Measurements from ENCODE around the gene TSGA10IP. TPM values are rescaled to one million over a fixed set of nuclear protein-coding genes. Genes with fewer than 3 reads are reported as not detected.

The TSGA10IP gene
- total RNA-seq, 1 experiment from 2014 or later, result not detected

DNA sequence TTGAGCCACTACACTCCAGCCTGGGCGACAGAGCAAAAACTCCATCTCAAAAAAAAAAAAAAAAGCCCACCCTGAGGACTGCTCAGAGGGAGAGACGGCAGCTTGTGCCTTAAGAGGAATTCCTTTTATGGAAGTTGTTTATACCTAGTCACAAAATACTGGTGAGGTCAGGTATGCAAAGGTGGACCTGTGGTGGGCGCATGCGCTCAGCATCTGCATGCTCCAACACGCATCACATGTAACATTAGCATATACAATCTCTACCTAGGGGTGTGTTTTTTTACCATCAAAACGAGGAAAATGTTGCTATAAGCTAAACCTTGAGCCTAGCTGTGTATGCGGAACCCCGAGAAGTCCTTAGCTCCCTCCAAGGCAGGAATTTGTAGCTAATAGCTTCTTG lies 9.5 kb downstream of the TSGA10IP start:
- CTCF ChIA-PET, result no interaction called here
- DNase-seq (ENCODE audit: low read depth, low spot score), result no peak

DNA sequence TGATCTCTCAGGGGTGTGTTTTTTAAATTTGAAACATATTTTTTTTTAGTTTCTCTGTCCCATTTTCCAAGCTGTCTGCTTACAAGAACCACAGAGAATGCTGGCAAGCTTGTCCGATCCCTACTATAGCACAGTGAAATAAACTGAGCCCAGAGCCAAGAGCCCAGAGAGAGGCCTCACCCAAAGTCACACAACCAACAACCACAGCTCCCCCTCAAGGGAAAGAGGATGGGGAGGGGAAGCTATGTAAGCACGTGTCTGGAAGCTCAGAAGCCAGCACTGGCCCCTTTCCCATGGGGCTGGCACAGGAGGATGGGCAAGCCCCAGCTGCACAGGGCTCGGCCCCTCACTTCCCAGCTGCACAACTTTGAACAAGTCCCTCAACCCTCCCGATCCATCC lies 13.0 kb downstream of the TSGA10IP start:
- no TSS peak for BruUV-seq (replicated peaks)
- no peak for ATAC-seq
- ChIA-PET CTCF (no interaction called here), POLR2A (interaction anchor here (0.7 kb wide), 1 partner anchor 36 kb away, joined by 3 read pairs; no protein-coding TSS in a partner anchor)
- no peak overlapping the region for H3K27ac ChIP-seq (ENCODE audit: low read length)
- no peaks in the 10 kb centered on the region for H3K36me3 ChIP-seq (ENCODE audit: control insufficient read depth, insufficient read depth, low read length)
- no peaks in the 10 kb centered on the region for H3K9me3 ChIP-seq (ENCODE audit: control insufficient read depth, insufficient read depth, low read depth, low read length)
- H3K4me3 ChIP-seq (ENCODE audit: low read depth in 2 of 2, low read length in 2 of 2), result no peak overlapping the region
- TF ChIP-seq, protein P1, sequence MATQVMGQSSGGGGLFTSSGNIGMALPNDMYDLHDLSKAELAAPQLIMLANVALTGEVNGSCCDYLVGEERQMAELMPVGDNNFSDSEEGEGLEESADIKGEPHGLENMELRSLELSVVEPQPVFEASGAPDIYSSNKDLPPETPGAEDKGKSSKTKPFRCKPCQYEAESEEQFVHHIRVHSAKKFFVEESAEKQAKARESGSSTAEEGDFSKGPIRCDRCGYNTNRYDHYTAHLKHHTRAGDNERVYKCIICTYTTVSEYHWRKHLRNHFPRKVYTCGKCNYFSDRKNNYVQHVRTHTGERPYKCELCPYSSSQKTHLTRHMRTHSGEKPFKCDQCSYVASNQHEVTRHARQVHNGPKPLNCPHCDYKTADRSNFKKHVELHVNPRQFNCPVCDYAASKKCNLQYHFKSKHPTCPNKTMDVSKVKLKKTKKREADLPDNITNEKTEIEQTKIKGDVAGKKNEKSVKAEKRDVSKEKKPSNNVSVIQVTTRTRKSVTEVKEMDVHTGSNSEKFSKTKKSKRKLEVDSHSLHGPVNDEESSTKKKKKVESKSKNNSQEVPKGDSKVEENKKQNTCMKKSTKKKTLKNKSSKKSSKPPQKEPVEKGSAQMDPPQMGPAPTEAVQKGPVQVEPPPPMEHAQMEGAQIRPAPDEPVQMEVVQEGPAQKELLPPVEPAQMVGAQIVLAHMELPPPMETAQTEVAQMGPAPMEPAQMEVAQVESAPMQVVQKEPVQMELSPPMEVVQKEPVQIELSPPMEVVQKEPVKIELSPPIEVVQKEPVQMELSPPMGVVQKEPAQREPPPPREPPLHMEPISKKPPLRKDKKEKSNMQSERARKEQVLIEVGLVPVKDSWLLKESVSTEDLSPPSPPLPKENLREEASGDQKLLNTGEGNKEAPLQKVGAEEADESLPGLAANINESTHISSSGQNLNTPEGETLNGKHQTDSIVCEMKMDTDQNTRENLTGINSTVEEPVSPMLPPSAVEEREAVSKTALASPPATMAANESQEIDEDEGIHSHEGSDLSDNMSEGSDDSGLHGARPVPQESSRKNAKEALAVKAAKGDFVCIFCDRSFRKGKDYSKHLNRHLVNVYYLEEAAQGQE (IDR thresholded peaks at IDR 0.05; ENCODE audit: insufficient read depth in 1 of 2, low read depth in 2 of 2, low read length in 1 of 2), result no peak
- TF ChIP-seq POLR2AphosphoS5 (IDR thresholded peaks at IDR 0.05; ENCODE audit: low read depth, low read length), result no peak
- no peak for TF ChIP-seq SIN3A (IDR thresholded peaks at IDR 0.05; ENCODE audit: borderline replicate concordance, insufficient read depth, low read depth, low read length)
- no peak for TF ChIP-seq TCF7L2 (IDR thresholded peaks at IDR 0.05; ENCODE audit: low read depth, low read length)
- TF ChIP-seq, protein P2, sequence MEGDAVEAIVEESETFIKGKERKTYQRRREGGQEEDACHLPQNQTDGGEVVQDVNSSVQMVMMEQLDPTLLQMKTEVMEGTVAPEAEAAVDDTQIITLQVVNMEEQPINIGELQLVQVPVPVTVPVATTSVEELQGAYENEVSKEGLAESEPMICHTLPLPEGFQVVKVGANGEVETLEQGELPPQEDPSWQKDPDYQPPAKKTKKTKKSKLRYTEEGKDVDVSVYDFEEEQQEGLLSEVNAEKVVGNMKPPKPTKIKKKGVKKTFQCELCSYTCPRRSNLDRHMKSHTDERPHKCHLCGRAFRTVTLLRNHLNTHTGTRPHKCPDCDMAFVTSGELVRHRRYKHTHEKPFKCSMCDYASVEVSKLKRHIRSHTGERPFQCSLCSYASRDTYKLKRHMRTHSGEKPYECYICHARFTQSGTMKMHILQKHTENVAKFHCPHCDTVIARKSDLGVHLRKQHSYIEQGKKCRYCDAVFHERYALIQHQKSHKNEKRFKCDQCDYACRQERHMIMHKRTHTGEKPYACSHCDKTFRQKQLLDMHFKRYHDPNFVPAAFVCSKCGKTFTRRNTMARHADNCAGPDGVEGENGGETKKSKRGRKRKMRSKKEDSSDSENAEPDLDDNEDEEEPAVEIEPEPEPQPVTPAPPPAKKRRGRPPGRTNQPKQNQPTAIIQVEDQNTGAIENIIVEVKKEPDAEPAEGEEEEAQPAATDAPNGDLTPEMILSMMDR (IDR thresholded peaks at IDR 0.05), result no peak
- in situ Hi-C loops (cut with HindIII; ENCODE audit: low pct_unique_long_range_greater_than_20kb, low sequenced_read_pairs) (no loop called here), intact Hi-C loops (cut with micrococcal nuclease; ENCODE audit: unreplicated experiment) (no loop called here)
- DNase-seq (ENCODE audit: low read depth, low spot score), result no peak
- H3K4me1 ChIP-seq (ENCODE audit: control insufficient read depth, insufficient read depth, low read length), result peaks cover 11% of the 10 kb centered on the region
- H3K27me3 ChIP-seq (ENCODE audit: control insufficient read depth, insufficient read depth, low read length), result no peaks in the 10 kb centered on the region

More for the DNA sequence above, 9.5 kb downstream of the TSGA10IP start:
- Histone ChIP-seq H3K4me1 (ENCODE audit: control insufficient read depth, insufficient read depth, low read length) (no peaks in the 10 kb centered on the region), H3K27ac (ENCODE audit: low read length) (no peak overlapping the region), H3K4me3 (ENCODE audit: low read depth in 2 of 2, low read length in 2 of 2) (no peak overlapping the region), H3K9me3 (ENCODE audit: control insufficient read depth, insufficient read depth, low read depth, low read length) (no peaks in the 10 kb centered on the region), H3K36me3 (ENCODE audit: control insufficient read depth, insufficient read depth, low read length) (no peaks in the 10 kb centered on the region), H3K27me3 (ENCODE audit: control insufficient read depth, insufficient read depth, low read length) (no peaks in the 10 kb centered on the region)
- in situ Hi-C loops (cut with HindIII; ENCODE audit: low pct_unique_long_range_greater_than_20kb, low sequenced_read_pairs) (no loop called here), intact Hi-C loops (cut with micrococcal nuclease; ENCODE audit: unreplicated experiment) (no loop called here)
- ATAC-seq, result no peak
- POLR2A ChIA-PET, result no interaction called here
- no peak for TF ChIP-seq TCF7L2 (IDR thresholded peaks at IDR 0.05; ENCODE audit: low read depth, low read length)
- TF ChIP-seq, protein P2 (IDR thresholded peaks at IDR 0.05), result no peak
- no TSS peak for BruUV-seq (replicated peaks)
